Stimulated activated CD8-positive, alpha-beta memory T cell treated with anti-CD3 and anti-CD28 coated beads, Interleukin-2, amount 100 ng/mL, for 48 hours (primary cell): Measurements from ENCODE around the gene NUMB.
A peak's percentile ranks its signal among the peaks of the same experiment; 100 is the strongest.

Experiments used
- DNase-seq, 2 donors: peaks; one replicate each; pipeline ENCODE4 v3.0.0-alpha.2; 2020; ENCODE audit warnings: low read depth in 2 of 2

Gene NUMB

DNA sequence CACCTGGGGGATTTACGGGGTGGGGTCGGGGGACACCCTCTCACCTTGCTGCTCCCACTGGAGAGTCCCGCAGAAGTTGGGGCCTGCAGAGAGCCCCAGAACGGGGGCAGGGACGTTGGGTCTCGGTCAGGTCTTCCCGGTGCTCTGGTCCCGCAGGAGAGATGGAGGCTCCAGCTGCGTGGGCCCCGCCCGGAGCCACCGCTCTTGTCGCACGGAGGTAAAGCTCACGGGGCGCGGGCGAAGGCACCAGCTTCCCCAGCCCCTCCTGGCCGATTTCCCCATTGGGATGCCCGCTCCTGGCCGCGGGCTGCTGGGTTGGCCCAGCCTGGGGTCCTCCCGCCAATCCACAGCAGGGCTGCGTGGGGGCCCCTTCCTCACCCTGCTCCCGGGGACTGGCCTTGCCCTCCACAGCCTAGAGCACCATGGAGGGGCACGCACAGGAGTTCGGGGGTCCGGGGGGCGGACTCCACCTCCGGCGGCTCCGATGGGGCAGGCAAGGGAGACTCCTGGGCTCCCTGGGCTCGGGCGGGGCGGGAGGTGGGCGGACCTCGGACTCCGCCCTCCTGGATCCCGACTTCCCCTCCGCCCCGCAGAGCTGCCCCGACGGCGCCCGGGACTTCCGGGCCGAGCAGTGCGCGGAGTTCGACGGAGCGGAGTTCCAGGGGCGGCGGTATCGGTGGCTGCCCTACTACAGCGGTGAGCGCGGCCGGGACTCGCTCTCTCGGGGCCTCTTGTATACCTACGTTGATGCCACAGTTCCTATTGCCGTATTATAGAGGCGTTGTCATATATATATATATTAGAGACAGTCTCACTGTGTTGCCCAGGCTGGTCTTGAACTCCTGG, 212.6 kb downstream of the NUMB start:
- DNase-seq: peak; percentile 23 to 30

DNA sequence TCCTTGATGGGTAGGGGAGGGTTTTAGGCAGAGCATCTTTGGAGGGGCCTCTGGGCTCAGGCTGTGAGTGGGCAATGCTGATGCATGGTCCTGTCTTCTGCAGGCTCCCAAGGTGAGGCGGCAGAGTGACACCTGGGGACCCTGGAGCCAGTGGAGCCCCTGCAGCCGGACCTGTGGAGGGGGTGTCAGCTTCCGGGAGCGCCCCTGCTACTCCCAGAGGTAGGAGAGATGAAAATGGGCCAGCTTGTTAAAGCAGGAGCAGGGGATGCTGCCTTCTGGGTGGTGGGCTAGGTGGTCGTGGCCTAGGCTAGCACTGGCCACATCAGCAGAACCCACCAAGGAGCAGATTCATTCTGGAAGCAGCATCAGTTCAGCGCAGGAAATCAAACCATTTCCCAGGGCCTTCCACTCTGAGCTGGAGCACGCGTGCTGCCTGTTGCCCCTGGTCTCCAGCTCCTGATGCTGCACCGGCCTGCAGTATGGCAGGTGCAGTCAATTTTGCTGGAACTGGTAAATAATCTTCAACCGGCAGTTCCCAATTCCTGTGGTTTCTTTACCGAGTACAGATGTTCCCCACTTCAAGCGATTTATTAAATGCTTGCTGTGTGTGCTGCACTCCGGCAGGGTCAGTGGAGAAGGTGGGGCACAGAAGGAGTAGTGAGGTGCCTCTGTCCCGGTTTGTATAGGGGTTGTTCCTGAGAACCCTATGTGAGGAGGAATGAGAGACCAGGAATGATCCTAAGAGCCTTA, 213.6 kb downstream of the NUMB start:
- DNase-seq: no peak

DNA sequence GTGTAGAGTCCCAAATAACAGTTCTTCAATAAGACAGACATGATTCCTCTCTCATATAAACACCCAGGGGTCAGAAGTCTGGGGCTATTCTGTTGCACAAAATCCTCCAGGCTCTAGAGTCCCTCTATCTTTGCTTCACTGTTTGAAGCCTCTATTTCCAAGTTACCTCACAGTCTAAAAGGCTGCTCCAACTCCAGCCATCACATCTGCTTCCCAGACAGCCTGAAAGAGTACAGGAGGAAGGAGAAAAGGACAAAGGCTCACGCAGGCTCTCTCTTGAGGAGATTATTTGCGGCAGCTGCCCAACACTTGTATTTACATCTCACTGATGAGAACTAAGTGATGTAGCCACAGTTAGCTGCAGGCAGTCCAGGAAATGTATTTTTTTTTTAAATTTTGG, 214.6 kb downstream of the NUMB start:
- no peak for DNase-seq

DNA sequence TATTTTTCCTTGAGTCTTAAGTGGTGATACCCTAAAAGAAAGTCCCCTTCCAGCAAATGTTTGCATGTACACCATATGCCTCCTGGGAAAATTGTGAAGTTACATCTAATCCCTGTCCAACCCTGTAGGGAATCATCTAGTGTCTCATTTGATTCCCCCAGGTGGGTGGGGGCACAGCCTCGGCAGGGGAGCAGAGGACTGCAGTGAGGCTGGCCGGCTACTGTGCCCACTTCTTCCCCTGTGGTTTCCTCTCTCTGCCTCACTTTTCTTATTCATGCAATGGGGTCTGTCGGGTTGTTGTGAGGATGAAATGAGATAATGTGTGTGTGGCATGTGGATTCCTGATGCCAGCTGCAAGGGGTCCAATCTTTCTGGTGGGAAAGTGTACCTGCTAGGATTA, 215.0 kb downstream of the NUMB start:
- DNase-seq: no peak

DNA sequence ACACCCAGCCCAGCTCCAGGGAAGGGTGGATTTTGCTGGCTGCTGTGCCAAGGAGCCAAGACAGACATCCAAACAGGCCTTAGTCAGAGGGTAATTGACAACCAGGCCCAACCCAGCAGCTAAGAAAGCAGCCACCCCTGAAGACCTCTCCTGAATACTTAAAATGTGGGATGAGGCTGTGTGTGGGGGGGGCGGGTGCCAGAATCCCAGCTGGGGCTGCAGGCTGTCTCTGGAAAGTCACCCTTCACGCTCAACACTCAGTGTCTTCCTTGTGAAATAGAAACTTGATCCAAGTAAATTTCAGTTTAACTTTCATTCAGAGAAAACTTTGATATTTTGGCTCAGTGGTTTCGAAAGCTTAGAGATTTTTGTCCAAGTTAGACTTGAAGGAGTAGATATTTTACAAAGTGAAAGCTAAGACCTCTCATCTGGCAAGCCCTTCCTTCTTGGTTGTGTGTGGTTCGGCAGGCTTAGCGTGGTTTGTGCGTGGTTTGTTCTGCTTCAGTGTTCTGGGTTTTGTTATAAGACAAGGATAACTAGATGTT, 215.9 kb downstream of the NUMB start:
- no peak for DNase-seq

DNA sequence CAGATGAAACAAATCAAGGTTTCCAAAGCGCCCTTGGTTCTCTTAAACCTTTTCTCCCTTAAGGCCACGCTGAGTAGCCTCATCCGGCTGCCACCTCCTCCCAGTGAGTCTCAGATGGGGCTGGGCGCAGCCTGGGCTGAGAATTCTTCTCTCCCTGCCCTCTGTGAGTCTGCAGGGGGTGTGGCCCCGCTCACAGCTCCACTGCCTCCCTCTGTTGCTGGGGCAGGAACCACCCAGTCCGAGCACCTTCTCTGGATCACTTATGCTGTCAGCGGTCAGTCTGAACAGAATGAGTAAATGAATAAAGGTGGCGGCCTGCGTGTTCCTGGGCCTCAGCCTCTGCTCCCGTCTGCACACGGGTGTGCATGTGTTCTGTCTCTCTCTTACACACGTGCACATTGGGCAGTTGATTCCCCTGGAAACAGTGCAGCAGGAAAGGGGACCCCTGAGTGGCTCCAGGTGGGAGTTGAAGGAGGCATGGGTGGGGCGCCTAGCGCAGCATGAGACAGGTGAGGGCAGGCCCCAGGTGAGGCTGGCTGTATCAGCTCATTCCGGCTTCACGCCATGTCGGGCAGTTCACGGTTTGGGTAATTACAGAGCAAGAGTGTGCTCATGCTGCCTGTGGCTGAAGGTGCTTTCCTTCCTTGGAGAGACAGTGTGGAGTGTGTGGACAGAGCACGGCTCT, 216.7 kb downstream of the NUMB start:
- DNase-seq: no peak

DNA sequence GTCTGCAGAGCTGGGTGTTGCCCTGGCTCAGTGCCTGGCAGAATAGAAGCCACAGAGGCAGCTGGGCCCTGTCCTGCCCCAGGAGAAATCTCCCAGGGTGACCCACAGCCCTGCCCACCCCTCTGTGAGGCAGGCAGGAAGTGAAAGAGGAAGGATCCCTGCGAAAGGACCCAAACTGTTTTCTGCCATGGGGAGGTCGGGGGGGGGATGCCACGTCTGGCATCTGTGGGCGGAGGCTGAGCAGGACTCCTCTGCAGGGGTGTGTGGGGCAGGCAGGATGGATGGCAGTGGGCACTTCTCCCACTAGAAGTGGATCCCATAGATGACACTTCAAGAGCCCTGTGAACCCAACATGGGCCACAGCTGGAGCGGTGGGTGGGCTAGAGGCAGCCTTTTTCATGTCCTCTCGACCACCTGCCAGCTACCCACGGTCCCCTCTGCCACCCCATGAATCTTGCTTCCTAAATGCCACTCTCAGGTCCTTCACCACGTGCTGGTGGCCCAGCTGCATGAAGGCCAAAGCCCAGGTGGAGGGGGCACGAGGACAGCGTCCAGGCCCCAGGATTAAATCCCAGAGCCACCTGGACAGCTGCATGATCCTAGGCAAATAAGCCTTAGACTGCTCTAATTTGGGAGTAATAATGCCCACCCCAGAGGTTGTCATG, 217.4 kb downstream of the NUMB start:
- DNase-seq: no peak

DNA sequence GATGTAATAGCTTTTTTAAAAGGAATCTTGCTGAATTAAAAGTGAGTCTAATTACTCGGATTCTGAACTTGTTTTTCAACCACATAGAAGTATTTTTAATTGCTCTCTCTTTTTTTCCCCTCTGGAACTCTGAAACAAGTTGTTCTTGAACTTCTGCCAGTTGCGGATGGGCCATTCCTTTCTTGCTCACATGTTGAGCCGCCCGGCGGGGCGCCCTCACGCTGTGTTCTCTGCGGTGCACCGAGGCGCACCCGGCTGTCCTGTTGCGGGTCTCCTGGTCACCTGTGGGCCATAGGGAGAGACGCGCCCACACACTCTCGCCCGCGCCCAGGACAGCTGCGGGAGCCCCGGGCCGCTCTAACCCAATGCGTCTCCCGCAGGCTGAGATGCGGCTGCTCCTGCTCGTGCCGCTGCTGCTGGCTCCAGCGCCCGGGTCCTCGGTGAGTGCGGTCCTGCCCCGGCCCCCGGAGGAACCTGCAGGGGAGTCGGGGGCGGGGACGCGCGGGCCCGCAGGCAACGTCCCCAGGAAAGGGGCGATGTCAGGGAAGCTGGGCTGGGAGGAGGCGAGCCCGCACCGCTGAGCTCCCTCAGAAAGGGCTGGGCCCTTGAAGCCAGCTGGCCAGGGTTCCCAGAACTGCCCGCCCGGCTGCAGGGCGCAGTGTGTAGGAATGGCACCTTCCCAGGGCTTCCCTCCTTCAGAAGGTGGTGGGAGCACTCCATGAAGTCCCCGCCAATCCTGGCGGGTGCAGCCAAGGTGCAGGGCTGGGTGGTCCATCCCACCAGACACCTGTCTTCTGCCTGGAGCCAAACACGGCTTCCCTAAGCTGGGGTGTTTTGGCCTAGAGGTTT, 218.7 kb downstream of the NUMB start:
- DNase-seq: no peak

DNA sequence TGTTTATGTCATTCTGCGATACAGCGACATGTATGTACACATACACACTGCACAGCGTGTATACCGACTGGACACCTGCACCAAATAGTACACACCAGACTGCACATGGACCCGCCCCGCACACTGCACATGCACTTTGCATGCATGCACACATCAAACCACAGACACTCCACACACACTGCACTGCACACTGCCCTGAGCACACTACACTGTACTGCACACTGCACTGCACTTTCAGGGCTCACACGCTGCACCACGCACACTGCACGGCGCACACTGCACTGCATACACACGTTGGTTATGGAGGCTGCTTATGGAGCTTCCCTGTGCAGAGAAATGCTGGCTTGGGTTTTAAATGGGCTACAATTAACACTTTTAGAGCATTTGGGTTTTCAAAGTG, 219.4 kb downstream of the NUMB start:
- no peak for DNase-seq

DNA sequence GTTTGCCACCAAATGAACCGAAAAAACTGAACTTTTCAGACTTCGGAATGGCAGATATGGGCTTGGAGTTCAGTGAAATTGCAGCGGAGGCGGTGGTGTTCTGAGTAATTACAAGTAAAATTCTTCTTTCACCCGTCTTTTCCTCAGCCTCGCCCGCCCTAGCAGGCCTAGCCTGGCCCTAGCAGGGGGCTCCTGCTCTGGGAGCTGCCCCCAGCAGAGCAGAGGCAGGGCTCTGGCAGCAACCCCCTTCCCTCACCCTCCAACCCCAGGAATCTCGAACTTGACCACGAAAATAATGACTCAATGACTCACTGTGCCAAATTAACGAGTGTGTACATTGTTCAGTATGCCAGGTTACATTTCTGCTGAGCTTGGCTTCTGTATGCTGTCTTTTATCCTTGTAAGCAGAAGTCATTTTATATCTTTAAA, 219.9 kb downstream of the NUMB start:
- DNase-seq: no peak

DNA sequence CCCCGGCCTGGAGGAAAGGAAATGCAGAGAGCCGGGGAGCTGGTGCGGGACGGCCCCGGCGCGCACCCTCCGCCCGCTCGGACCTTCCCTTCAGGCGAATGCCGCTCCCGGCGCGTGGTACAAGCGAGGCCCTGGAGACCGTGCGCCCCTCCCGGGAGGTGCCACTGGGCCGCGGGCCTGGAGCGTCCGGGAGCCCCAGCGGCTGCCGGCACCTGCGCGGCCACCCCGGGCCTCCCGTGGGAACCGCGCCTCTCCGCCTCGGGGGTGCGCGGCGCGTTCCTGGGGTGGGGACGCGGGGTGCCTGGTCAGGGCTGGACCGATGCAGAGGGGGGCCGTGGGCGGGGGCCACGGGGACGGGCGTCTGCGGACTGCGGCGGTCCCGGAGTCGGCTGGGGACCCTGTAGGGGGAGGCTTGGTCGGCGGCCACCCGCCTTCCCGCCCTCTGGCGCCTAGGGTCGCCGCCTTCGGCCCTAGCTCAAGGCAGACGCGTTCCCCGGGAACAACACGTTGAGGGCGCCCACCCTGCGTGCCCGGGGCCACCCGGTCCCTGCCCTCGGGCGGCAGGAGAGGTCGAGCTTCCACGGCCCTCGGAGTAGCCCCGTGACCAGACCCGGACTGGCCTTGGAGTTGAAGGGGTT, 220.4 kb downstream of the NUMB start:
- DNase-seq: no peak

DNA sequence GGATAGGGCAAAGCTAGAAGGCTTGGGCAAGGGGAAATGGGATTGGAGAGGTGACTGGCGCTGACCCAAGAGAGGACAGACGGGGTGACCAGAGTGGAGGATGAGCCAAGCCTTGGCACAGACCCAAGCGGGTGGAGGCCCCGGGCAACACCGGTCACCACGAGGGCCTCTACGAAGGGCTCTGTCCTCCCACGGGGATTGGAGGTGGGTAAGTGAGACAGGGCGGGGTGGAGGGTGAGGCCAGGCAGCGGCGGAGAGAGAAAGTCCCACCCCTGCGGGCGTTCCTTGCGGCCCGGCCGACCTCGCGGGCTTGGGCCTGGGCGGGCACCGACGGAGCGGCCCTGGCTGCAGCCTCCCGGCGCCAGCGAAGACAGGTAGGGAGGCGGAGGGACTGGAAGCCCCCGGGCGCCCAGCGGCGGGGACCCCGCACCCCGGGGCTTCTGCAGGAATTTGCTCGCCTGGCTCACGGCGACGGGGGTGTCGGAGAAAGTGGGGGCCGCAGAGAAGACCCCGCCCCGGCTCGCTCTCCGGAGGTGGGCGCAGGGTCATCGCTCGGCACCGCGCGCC, 221.0 kb downstream of the NUMB start, which contains the start of gene PAPLN:
PAPLN (plus strand) TSS at position 288 of the 567 bp plus-strand sequence. CDS start 2,273 bp downstream, outside the sequence.
- DNase-seq: no peak

DNA sequence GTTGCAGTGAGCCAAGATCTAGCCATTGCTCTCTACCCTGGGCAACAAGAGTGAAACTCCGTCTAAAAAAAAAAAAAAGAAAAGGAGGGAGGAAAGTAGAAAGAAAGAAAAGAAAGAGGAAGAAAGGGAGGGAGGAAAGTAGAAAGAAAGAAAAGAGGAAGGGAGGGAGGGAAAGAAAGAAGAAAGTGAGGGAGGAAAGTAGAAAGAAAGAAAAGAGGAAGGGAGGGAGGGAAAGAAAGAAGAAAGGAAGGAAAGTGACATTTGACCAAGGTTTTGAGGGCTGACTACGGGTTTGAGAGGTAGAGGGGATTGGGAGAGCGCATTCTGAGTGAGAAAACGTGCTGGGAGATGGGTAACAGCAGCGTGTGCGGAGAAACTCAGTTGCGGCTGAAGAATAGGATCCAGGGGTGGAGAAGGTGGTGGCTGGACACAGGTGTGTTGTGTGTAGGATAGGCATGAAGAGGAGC, 221.6 kb downstream of the NUMB start:
- no peak for DNase-seq

DNA sequence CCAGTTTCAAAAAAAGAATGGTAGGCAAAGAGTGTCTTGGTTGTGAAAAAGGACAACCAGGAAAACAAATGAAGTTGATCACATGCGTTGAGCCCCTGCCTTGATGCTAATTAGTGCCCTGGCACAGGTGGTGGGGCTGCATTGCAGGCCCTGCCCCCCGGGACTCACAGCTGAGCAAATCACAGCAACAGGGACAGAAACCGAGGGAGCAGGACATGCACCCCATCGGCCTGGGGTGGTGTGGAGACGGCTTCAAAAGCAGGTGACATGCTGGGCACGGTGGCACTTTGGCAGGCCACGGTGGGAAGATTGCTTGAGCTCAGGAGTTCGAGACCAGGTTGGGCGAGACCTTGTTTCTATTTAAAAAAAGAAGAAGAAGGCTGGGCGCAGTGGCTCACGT, 222.2 kb downstream of the NUMB start:
- DNase-seq: no peak

DNA sequence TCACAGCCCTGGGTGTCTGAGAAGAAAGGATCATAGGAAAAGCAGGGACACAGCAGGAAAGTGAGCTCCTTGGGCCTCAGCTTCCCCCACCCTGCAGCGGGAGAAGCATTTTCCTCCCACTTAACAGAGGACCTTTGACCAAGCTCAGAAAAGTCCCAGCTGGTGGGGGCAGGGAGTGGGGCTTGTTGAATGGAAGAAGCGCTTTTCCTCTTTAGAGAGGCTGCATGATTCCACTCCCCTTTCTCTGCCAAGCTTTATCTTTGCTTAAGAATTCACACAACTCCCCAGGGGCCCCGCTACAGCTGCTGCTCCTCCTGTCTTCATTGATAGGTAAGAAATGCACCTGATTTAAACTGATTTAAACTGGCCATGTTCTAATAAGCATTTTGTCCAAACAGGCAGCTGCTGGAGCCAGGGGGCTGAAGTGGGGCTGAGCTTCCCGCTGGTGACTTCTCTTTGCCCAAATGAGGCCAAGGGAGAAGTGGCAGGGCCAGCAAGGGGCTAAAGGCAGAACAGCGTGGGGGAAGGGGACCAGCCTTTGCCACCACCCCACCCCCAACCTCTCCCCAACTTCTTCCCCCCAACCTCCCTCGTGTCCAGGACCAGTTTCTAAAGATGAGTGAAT, 222.7 kb downstream of the NUMB start:
- no peak for DNase-seq

DNA sequence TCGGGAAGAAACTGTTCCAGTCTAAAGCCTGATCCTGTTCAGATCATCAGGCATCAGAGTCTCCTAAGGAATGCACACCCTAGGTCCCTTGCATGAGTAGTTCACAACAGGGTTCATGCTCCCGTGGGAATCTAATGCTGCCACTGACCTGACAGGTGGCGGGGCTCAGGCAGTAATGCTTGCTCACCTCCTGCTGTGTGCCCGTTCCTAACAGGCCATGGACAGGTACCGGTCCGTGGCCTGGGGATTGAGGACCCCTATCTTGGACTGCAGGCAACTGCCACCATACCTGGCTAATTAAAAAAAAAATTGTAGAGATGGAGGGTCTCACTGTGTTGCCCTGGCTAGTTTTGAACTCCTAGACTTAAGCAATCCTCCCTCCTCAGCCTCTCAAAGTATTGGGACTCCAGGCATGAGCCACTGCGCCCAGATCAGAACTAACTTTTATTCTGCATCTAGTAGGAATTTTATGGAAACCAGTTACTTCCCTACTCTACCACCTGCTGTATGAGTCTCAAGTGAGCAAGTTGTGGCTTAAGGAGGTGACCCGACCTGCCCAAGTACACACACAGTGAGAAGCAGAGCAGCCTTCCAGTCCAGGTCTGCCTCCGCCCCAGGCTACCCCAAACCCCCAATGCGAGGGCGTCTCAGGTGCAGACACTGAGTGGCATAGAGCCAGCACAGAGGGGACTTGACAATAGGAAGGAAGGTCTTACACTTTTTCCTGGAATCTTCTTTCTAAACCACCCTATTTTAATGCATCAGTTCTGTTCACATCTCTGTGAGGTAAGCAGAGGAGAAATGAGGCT, 223.6 kb downstream of the NUMB start:
- no peak for DNase-seq

DNA sequence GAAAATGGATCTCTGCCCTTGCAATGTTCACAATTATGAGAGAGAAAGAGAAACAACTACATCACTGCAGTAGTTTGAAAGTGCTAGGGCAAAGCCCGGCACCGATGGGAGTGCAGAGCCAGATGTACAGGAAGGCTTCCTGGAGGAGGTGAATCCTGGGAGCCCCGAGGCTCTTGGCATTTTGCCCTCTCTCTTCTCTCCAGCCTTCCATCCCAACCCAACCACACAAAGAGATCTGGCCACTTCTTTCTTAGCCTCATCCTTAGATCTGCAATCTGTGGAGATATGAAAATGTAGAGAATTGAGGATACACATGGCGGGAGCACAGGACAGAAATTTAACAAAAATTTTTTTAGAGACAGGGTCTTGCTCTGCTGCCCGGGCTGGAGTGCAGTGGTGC, 224.3 kb downstream of the NUMB start:
- DNase-seq: no peak

DNA sequence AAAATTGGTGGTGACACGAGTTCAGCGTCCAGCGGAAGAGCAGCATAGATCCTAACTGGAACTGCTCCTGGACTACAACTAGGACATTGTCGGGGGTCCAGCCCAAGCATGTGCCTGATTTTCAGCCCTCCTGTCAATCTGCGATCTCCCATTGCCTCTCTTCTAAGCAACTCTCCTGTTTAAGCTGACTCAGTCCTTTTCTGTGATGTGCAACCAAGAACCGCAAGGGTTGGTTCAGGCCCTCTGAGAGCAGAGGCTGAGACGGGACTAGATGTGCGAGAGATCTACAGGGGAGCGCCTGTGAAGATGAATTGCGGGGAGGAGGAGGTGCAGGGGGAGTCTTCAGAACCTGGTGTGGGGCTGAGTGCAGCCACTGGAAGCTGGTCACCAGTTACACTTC, 224.8 kb downstream of the NUMB start:
- DNase-seq: no peak
